Motor neuron (in vitro differentiated cells): ENCODE results near the gene ARID4B. TPM values are rescaled to one million over a fixed set of nuclear protein-coding genes. Genes with fewer than 3 reads are reported as not detected.
"Not testable (repeated sequence)": the region's sequence is repeated elsewhere in the genome, so short reads cannot be mapped to it uniquely, and the experiment has no call there.

Experiments
- ATAC-seq, 8 experiments: fragments of 200-7000 bp; cut with Tn5 transposase; replicated peaks in 6 of 8; 2 replicates each; pipeline ENCODE4 v1.8.0; 2021; ENCODE audit warnings: mild to moderate bottlenecking in 8 of 8, moderate library complexity in 8 of 8
- H3K27ac ChIP-seq, 2 donors: fragments of 250-450 bp; sonication (Bioruptor Pico); 2 replicates each; pipeline ENCODE4 v1.9.0; 2021; ENCODE audit warnings: antibody characterized with exemption in 2 of 2, mild to moderate bottlenecking in 2 of 2, moderate library complexity in 1 of 2
- H3K4me1 ChIP-seq, 2 donors: fragments of 250-450 bp; sonication (Bioruptor Pico); replicated peaks in 1 of 2; 2 replicates each; pipeline ENCODE4 v1.6.1; 2021; ENCODE audit warnings: antibody characterized with exemption in 2 of 2, mild to moderate bottlenecking in 2 of 2, moderate library complexity in 1 of 2
- H3K4me3 ChIP-seq, 5 donors: fragments of 250-450 bp; sonication (Bioruptor Pico); 2 replicates each; pipeline ENCODE4 v1.9.0; 2021; ENCODE audit warnings: antibody characterized with exemption in 5 of 5, mild to moderate bottlenecking in 5 of 5, moderate library complexity in 4 of 5
- WGBS, 10 experiments: fragments of 450-650 bp; shearing (Covaris generic); methylation state at CpG; one replicate each; pipeline ENCODE4 v1.0.0; 2022; 5-methylcytosine and 5-hydroxymethylcytosine counted together
- in situ Hi-C, 9 experiments: fragments of 400-800 bp; cut with MboI; loops; one replicate each; pipeline ENCODE4 v1.15.0; 2021; ENCODE audit warnings: low sequenced_read_pairs in 9 of 9, low pct_unique_long_range_greater_than_20kb in 2 of 9; ENCODE audit not compliant: unreplicated experiment in 9 of 9
- total RNA-seq, 8 experiments: library from RNA; unstranded; fragments of 300-600 nt; gene quantifications; 2 replicates each; pipeline versions ENCODE4 v1.2.3 to v1.2.4, GENCODE V29; 2022

The ARID4B gene
- total RNA-seq, 8 experiments from 2014 or later: 25.5 to 71.7 (median 53.6) TPM

DNA sequence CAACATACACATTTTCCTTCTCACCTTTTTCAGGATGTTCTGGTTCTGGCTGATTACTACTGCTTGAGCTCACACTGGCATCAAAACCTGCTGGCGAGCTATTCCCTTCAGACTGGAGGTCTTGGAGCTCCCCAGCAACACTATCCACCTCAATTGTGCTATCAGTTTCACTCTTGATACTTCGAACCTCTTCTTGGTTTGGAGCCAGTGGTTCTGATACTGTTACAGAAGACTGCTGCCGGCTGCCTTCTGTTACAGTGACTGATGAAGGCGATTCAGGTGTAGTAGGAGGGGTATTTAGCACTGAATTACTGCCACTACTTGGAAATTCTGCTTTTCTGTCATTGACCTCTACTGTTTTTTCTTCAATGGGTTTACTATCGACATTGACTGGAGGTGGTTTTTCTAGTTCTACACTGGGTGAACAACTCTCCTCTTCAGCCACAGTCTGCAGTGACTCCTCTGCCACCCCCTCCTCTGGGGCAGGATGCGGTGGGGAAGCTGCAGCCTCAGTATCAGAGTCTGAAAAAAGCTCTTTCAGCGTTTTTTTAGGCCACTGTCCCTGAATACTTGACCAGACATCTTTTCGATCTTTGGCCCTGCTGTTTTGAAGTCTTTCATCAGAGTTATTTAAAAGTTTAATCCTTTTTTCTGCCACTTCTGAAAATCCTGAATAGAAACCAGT is 146.3 kb downstream of the ARID4B start:
- in situ Hi-C loops: no loop called here

DNA sequence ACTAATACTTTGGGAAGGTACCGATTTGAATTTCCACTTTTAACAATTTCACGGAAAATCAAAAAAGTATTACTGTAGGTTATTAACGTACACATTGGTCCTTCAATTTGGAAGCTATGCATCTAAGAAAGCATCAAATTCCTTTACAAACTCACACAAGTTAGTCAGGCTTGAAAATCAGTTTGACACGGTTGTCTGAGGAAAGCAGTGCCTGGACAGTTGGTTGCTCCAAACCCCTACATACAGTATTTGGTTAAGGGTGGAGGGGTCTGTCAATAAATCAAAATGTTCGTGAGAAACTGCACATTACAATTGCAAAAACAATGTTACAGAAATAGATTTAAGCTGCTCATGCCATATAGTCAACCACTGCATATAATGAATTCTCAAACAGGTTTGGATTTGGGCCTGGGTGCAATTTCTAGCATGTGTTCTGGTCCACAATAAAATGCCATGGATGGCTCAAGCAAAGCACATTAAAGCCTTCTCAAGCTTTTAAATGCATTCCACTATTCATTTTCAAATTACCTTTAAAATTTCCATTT is 147.0 kb downstream of the ARID4B start:
- in situ Hi-C loops: no loop called here
- no peaks in the 10 kb centered on the region for H3K4me1 ChIP-seq
- no peak overlapping the region for H3K4me3 ChIP-seq
- H3K27ac ChIP-seq: no peak overlapping the region
- peak in 2 of 8 experiments; percentile 53 to 88 for ATAC-seq
- 51 to 100% (median 96%) methylated on average over 2 to 5 of the region's 5 CpGs for WGBS, 10 experiments

More for the DNA sequence above, 146.3 kb downstream of the ARID4B start:
- Histone ChIP-seq H3K4me1 (no peaks in the 10 kb centered on the region), H3K4me3 (no peak overlapping the region), H3K27ac (no peak overlapping the region)
- 80 to 100% (median 93%) methylated on average over 1 to 8 of the region's 8 CpGs for WGBS, 10 experiments
- peak in 1 of 8 experiments; percentile 32 for ATAC-seq

DNA sequence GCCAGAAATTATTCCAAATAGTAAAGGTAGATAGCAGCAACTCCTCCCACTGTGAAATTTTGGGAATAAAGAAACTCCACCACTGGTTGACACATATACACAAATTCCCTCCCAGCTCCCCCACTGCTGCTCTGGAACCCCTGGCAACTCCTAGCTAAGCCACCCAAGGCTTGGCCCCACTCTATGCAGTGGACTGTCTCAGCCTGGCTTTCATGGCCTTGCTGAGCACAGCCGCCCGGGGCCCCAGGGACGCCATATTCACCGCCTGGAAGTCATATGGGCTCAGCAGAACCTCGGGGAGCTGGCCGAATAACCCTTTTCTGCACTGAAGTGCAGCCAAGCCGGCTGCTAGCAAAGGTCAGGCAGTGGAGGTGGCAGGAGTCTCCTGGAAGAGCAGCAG is 151.5 kb downstream of the ARID4B start:
- 80 to 100% (median 88%) methylated on average over 1 to 7 of the region's 7 CpGs; no CpG with 5 or more reads in 3 of the 10 experiments for WGBS, 10 experiments
- no peaks in the 10 kb centered on the region for H3K4me1 ChIP-seq
- no peak overlapping the region for H3K4me3 ChIP-seq
- in situ Hi-C loops: no loop called here
- H3K27ac ChIP-seq: no peak overlapping the region
- ATAC-seq: no peak

DNA sequence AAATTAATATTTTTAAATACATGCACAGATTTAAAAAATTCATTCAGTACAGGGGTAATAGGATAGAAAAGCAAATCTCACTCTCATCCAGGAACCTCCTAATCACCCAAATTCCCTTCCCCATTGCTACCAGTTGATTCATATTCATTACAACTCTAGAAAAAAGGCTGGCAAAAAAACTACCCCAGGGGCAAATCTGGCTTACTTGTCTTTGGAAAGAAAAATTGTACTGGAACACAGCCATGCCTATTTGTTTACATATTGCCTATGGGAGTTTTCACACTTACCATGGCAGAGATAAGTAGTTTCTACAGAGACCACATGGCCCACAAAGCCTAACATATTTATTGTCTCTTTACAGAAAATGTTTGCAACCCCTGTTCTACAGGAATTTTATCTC is 158.0 kb downstream of the ARID4B start:
- peak in 1 of 8 experiments; percentile 30 for ATAC-seq
- H3K4me1 ChIP-seq: no peaks in the 10 kb centered on the region
- no peak overlapping the region for H3K4me3 ChIP-seq
- in situ Hi-C loops: no loop called here
- no peak overlapping the region for H3K27ac ChIP-seq

DNA sequence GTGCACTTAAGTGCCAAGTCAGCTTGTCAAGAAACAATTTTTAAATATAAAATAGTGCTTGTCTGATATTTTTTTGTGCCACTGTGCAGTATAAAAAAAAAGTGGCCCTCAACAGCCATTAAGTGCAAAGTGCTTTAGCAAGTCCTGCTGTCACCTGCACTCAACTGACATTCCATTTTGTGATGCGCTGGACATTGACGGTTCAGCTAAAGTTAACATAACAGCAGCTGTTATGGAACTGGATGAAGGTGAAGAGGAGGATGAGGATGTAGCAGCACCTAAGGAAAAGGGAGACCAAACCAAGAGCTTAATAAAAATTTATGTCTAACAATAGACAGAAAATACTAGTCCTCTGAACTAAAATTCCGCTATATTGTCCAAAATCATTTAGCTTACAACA is 159.6 kb downstream of the ARID4B start:
- no peak for ATAC-seq
- 78 to 100% (median 96%) methylated on average over 1 to 3 of the region's 3 CpGs; no CpG with 5 or more reads in 1 of the 10 experiments for WGBS, 10 experiments
- Histone ChIP-seq H3K27ac (no peak overlapping the region), H3K4me3 (no peak overlapping the region), H3K4me1 (no peaks in the 10 kb centered on the region)
- in situ Hi-C loops: no loop called here

DNA sequence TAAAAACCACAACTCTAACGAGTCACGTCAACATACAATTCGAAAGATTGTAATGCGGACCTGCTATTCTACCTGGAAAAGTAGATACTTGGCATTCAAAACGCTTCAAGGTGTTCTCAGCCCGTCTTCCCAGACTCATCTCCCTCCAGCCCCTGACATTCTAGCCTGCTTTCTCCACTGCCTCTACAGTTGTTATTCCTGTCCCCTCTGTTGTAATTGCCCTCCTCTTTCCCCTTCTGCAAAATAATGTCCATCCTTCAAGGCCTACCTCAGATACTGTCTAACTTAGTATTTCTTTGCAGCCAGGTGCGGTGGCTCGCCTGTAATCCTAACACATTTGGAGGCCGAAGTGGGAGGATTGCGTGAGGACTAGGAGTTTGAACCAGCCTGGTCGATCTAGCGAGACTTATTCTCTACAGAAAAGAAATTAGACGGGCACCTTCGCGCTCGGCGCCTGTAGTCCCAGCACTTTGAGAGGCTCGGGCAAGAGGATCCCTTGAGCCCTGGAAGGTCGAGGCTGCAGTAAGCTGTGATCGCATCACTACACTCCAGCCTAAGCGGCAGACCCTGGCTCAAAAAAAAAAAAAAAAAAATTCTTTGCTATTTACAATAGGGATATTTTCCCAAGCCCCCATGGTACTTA is 166.2 kb downstream of the ARID4B start:
- in situ Hi-C loops: no loop called here
- peak in 1 of 8 experiments; percentile 1 for ATAC-seq
- WGBS, 10 experiments: 30 to 100% (median 69%) methylated on average over 3 to 21 of the region's 21 CpGs

DNA sequence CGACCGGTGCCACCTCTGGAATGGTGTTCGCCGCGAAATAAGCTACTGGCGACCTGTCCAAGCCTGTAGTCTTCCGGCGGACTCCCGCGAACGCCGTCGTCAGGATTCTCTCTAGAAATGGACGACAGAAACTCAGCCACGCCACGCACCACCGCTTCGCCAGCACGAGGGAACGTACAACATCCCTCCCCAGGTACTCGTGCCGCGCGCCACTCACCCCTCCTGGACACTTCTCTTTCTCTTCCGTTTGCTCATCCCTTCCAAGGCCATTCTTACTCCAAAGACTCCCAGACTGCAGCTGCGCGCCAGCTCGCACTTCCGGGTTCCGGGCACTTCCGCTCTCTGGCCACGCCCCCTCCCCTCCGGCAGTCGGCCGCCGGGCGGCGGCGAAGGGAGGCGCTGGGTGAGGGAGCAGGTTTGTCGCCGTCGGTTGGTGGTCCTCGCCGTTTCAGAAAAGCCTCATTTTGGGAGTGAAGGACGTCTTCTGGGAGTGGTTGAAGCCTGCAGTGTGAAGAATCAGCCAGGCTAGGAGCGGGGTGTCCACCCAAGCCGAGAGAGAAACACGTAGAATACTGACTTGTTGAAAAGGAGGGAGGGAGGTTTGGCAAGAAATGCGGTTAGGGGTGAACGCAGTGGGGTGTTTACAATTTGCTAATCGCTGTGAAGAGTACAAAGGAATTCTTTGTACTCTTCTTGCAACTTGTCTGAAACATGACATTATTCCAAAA is 166.9 kb downstream of the ARID4B start, which contains the start of gene RBM34:
RBM34 (minus strand) TSS at position 294 of the 728 bp plus-strand sequence; CDS start at position 270, 24 bp downstream.
- Histone ChIP-seq H3K27ac (peak within 1 kb of the TSS; percentile 72 to 79), H3K4me3 (peak within 1 kb of the TSS; percentile 60 to 77 (median 74)), H3K4me1 (peaks cover 7 to 9% of the 10 kb centered on the region in 2 donors)
- peak; percentile 91 to 99 (median 98) for ATAC-seq
- in situ Hi-C loops: no loop called here
- 0 to 1% (median 0%) methylated on average over 1 to 50 of the region's 52 CpGs; no CpG with 5 or more reads in 2 of the 10 experiments for WGBS, 10 experiments

More for the DNA sequence above, 166.2 kb downstream of the ARID4B start:
- H3K4me1 ChIP-seq: peaks cover 7 to 9% of the 10 kb centered on the region in 2 donors
- peak overlapping the region; percentile 60 to 77 (median 74) for H3K4me3 ChIP-seq
- H3K27ac ChIP-seq: peak overlapping the region in 1 of 2 donors; percentile 79

DNA sequence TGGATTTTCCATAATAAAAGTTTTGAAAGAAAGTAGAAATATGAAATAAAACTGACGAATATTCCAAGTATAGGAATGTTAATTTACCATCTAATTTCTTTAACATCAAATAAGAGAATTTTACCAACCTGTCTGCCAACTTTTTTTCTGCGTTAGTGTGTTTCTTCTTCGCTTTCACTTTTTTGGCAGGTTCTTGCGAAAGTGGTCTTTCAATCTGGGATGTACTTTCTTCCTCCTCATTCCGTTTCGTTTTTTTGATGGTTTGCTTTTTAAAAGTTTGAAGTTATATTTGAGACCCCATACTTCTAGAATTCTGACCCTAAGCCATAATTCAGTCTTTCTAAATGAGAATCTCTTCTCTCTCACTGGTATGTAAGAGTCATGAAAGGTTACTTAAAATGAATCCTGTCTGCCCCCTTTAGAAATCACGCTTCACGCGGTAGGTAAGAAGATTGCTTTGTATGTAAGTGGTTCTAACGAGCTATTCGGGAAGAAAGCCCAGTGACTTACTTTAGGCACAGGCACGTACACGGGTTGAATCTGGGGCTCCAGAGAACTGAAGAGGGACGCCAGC is 167.5 kb downstream of the ARID4B start:
- in situ Hi-C loops: no loop called here
- 0 to 34% (median 10%) methylated on average over 3 to 13 of the region's 14 CpGs for WGBS, 10 experiments
- peaks cover 7 to 9% of the 10 kb centered on the region in 2 donors for H3K4me1 ChIP-seq
- H3K27ac ChIP-seq: peak overlapping the region; percentile 72 to 79
- peak overlapping the region; percentile 60 to 77 (median 74) for H3K4me3 ChIP-seq
- peak in 1 of 8 experiments; percentile 51 for ATAC-seq

DNA sequence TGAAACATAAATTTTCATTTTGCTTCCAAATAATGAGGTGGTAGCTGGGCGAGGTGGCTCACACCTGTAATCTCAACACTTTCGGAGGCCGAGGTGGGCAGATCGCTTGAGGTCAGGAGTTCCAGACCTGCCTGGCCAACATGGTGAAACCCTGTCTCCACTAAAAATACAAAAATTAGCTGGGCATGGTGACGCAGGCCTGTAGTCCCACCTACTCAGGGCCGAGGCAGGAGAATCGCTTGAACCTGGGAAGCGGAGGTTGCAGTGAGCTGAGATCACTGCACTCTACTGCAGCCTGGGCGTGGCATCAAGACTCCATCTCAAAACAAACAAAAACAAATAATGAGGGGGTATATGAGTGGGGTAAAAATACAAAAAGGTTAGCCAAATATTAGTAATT is 168.0 kb downstream of the ARID4B start:
- ATAC-seq, in situ Hi-C loops, H3K4me1 ChIP-seq, H3K27ac ChIP-seq: not testable (repeated sequence)
- WGBS, 10 experiments: 58 to 100% (median 85%) methylated on average over 1 to 9 of the region's 9 CpGs; no CpG with 5 or more reads in 1 of the 10 experiments
- peak overlapping the region in 4 of 5 donors; percentile 66 to 77 (median 75) for H3K4me3 ChIP-seq

DNA sequence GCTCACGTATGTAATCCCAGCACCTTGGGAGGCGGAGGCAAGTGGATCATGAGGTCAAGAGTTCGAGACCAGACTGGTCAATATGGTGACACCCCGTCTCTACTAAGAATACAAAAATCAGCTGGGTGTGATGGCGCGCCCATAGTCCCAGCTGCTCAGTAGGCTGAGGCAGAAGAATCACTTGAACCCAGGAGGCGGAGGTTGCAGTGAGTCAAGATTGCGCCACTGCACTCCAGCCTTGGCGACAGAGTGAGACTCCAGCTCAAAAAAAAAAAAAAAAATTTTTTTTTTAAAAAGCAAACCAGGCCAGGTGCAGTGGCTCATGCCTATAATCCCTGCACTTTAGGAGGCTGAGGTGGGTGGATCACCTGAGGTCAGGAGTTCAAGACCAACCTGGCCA is 168.7 kb downstream of the ARID4B start:
- in situ Hi-C loops, H3K4me1 ChIP-seq, H3K4me3 ChIP-seq, H3K27ac ChIP-seq, ATAC-seq: not testable (repeated sequence)
- 80 to 100% (median 96%) methylated on average over 1 to 9 of the region's 9 CpGs; no CpG with 5 or more reads in 3 of the 10 experiments for WGBS, 10 experiments

DNA sequence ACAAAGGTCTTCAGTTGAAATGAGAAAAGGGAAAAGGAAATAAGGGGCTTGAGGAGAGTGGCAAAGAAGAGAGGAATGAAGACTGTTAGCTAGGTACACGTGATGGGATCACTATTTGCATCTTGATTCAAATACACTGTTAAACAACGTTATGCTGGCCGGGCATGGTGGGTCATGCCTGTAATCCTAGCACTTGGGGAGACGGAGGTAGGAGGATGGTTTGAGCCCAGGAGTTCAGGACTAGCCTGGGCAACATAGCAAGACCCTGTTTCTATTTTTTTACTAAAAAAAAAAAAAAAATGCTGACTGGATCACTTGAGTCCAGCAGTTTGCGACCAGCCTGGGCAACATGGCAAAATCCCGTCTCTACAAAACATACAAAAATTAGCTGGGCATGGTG is 169.3 kb downstream of the ARID4B start:
- H3K27ac ChIP-seq: no peak overlapping the region
- no peak for ATAC-seq
- in situ Hi-C loops: no loop called here
- no peak overlapping the region for H3K4me3 ChIP-seq
- peaks cover 7 to 9% of the 10 kb centered on the region in 2 donors for H3K4me1 ChIP-seq
- 72 to 100% (median 97%) methylated on average over 1 to 6 of the region's 6 CpGs; no CpG with 5 or more reads in 1 of the 10 experiments for WGBS, 10 experiments

DNA sequence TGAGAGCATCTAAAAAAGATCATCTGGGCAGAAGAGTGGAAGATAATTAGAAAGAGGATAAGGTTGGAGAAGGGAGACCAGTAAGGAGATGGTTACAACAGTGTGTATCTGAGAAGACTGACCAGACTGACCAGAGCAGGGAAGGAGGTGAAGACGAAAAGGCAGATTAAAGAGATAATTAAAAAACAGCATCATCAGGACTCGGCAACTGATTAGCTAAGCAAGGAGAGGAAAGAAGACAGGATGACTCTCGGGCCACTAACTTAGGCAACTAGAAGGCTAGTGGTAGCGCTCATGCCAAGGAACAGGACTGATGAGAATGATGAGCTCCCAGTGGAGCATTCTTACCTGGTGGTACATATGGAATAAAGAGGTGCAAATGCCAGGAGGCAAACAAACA is 170.8 kb downstream of the ARID4B start:
- in situ Hi-C loops: no loop called here
- Histone ChIP-seq H3K4me3 (no peak overlapping the region), H3K4me1 (peaks cover 7 to 9% of the 10 kb centered on the region in 2 donors), H3K27ac (no peak overlapping the region)
- no peak for ATAC-seq
- WGBS, 10 experiments: 60 to 100% (median 96%) methylated on average over 1 to 4 of the region's 4 CpGs
